Stimulated activated naive CD8-positive, alpha-beta T cell treated with anti-CD3 and anti-CD28 coated beads, Interleukin-15, Interleukin-2, amounts not matched to agents 100 U/mL and 50 U/mL, for 24 hours (primary cell): ENCODE measurements around the gene COMMD1.
"Not testable (repeated sequence)": the region's sequence is repeated elsewhere in the genome, so short reads cannot be mapped to it uniquely, and the experiment has no call there.

Experiments used
- ATAC-seq: fragments of 150-1000 bp; cut with Tn5 transposase; one replicate; pipeline ENCODE4 v1.10.0; 2021
- DNase-seq: peaks from one replicate; pipeline ENCODE4 v3.0.0; 2021

The COMMD1 gene

DNA sequence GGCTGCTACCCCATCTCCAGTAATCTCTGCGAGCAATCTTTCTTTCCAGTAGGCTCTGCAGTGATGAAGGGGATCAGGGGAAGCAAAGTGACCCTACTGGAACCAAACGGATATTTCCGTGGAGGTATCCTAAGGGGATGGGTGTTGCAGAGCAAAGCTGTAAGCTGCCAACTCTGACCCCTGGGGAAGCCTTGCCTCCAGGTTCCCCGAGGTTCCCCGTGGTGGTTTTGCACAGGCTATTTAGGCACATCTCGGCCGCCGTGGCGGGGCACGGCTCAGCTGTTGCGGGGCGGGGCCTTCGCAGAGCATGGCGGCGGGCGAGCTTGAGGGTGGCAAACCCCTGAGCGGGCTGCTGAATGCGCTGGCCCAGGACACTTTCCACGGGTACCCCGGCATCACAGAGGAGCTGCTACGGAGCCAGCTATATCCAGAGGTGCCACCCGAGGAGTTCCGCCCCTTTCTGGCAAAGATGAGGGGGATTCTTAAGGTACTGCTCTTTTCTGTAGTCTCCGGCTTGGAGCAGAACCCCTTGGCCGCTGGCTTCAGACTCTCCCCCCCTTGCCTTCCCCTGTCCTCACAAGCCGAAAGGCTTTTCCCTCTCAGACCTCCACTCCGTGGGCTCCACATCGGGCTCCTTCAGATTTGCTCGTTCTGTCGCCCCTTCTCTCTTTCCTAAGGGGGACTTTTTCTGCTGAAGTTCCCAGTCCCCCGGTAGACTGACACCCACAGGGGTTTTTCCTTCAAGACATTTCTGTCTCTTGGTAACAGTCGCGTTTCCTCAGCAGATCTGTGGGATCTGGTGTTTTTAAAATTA is at the start of gene COMMD1:
Gene COMMD1 (plus strand): TSS at position 303 of the 814 bp plus-strand sequence. CDS start 5 bp downstream, at position 308.
- ATAC-seq: peak; percentile 99
- DNase-seq: peak; percentile 89

DNA sequence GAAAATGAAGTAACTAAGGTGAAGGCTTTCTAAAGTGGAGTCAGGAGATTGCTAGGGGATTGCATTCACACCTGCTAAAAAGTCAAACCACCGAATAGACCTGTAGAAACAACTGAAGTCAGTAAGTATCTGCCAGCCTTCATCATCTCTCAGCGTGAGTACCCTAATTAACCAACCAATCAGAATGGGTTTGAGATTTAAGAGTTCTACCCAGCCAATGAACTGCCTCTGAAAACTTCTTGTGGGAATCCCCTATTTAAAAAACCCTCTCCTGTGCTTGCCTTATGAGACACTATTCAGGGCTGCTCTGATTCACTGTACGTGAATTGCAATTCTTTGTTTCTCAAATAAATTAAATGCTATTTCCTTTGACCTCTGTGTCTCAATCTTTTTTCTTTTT is 48.2 kb upstream of the COMMD1 start:
- DNase-seq (no peak), ATAC-seq (no peak)

DNA sequence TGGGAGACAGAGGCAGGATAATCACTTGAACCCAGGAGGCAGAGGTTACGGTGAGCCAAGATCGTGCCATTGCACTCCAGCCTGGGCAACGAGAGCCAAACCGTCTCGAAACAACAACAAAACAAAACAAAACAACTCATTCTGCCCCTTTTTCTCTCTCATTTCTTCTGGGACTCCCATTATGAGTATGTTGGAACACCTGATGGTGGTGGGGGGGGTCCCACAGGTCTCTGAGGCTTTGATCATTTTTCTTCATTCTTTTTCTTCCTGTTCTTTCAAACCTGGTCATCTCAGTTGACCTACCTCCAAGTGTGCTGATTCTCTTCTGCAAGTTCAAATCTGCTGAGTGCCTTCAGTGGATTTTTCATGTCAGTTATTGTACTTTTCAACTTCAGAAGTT is 43.4 kb upstream of the COMMD1 start:
- no peak for ATAC-seq
- no peak for DNase-seq

DNA sequence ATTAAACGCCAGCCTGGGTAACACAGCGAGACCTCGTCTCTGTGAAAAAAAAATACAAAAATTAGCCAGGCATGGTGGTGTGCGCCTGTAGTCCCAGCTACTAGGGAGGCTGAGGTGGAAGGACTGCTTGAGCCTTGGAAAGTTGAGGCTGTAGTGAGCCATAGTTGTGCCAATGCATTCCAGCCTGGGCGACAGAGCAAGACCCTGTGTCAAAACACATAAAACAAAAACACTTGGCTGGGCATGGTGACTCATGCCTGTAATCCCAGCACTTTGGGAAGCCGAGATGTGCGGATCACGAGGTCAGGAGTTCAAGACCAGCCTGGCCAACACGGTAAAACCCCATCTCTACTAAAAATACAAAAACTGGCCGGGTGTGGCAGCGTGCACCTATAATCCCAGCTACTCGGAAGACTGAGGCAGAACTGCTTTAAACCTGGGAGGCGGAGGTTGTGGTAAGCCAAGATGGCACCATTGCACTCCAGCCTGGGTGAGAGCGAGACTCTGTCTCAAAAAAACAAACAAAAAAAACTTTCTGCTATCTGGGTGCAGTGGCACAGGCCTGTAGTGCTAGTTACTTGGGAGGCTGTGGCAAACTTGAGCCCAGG is 38.9 kb upstream of the COMMD1 start:
- not testable (repeated sequence) for ATAC-seq, DNase-seq

DNA sequence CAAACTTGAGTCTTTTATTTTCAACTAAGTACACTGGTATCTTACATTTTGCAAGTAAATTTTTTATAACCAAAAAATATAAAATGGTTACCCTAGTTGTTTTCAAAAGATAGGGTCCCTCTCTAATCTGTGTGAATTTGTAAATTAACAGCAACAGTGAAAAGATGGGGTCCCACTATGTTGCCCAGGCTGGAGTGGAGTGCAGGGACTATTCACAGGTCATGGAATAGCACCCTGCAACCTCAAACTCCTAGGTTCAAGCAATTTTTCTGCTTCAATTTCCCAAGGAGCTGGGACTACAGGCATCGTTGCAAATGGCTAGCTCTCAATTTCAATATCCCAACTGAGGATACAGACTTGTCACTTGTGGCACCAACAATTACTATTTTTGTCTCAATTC is 29.1 kb upstream of the COMMD1 start:
- DNase-seq (no peak), ATAC-seq (no peak)

DNA sequence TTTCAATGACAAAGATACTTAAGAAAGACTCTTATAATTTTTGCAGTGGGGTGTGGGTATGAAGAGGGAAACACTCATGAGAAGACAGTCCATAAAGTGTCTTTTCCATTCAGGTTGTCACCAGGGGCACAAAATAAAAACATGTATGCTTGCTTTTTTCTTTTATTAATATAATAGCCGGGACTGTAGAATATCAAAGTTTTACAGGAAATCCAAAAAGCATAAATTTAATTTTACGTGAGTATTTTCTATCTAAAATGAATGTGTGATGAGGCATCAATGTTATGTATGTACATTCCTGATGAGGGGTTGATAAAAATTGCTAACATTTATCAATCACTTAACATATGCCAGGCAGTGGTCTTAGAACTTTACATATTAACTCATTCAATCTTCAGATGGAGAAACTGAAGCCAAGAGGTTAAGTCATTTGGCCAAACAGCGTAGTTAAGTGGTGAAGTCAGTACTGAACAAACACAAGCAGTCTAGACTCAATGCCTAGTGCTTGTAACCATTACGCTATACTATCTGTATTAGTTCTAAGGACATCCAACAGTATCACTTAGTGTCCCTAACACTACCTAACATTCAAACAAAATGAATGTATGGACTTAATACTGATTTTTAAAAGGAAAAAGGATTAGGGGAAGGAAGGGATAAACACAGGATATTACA is 27.8 kb upstream of the COMMD1 start:
- DNase-seq (no peak), ATAC-seq (no peak)

DNA sequence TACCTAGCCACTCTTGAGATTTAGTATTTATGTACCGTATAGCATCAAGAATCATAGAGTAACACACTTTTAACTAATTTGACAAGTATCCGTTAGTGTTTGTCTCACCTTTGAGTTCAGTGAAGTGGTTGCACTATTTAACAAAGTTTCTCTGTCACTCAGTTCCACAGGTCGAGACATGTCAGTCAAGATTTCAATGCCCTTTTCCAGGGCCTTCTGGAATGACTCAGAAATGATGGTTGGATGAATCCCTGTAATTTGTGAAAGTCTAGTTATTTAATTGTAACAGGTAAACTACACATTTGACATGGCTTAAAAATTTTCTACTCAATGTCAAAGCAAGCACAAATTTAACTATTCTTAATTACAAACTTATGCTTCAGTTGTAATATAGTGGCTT is 26.7 kb upstream of the COMMD1 start:
- ATAC-seq (no peak), DNase-seq (no peak)

DNA sequence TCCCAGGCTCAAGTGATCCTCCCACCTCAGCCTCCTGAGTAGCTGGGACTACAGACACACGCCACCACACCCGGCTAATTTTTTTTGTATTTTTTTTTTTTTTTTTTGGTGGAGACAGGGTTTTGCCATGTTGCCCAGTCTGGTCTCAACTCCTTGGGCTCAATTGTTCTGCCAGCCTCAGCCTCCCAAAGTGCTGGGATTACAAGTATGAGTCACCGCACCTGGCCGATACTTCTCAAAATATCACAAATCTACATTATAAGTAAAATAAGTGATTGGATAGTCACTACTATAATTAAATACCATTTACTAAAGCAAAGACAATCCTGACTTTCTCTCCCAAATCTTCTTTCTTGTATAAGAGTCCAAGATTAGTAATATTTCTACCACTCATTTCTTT is 26.1 kb upstream of the COMMD1 start:
- not testable (repeated sequence) for ATAC-seq, DNase-seq

DNA sequence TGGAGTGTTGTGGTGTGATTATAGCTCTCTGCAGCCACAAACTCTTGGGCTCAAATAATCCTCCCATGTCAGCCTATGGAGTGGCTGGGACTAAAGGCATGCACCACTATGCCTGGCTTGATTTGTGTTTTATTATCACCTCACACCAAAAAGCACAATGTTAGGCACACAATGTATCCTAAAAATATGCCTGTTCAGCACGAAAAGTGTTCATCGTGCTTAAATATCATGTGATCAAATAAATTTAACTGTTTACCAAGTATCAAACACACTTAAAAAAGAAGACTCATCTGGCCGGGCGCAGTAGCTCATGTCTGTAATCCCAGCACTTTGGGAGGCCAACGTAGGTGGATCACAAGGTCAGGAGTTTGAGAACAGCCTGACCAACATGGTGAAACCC is 22.6 kb upstream of the COMMD1 start:
- DNase-seq: no peak

DNA sequence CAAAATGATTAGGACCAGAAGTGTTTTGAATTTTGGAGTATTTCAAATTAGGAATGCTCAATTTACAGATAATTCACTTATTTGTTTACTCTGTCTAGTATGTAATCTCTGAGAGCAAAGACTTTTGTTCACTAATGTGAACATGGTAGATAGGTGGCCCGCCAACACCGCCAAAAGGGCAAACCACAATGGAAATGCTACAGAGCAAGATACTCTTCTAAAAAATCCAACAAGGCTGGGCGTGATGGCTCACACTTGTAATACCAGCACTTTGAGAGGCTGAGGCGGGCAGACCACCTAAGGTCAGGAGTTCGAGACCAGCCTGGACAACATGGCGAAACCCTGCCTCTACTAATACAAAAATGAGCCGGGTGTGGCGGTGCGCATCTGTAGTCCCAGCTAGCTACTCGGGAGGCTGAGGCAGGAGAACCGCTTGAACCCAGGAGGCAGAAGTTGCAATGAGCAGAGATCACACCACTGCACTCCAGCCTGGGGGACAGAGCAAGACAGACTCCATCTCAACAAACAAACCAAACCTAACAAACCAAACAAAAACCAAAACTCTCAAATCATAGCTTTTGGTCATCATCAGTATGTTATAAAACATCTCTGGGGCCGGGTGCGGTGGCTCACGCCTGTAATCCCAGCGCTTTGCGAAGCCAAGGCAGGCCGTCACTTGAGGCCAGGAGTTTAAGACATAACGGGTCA is 19.4 kb upstream of the COMMD1 start:
- peak; percentile 36 for DNase-seq
- peak; percentile 25 for ATAC-seq

More for the DNA sequence above, 22.6 kb upstream of the COMMD1 start:
- no peak for ATAC-seq

DNA sequence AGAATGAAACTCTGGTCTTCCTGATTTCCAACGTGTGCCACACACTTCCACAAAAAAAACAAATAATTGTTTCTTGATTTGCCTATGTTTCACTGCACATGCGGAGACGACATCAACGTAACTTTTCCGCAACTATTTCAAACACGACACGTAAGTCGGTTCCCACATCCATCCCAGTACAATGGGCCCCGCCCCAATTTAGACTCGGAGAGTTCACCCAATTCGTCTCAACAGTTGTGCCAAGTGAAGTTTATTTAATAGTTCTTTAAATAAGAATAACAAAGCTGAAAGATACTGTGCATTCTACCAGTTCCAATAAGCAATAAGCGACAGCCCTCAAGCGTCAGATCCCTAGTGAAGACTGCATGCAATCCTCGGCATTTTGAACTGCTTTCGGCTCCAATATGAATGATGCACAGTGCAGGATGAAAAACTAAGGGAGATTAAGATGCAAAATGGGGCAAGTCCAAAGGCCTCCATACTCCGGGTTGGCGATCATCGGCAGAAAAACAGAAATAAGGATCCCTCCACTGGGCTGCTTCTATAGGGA is 17.7 kb upstream of the COMMD1 start:
- ATAC-seq (peak; percentile 6), DNase-seq (peak; percentile 35)

DNA sequence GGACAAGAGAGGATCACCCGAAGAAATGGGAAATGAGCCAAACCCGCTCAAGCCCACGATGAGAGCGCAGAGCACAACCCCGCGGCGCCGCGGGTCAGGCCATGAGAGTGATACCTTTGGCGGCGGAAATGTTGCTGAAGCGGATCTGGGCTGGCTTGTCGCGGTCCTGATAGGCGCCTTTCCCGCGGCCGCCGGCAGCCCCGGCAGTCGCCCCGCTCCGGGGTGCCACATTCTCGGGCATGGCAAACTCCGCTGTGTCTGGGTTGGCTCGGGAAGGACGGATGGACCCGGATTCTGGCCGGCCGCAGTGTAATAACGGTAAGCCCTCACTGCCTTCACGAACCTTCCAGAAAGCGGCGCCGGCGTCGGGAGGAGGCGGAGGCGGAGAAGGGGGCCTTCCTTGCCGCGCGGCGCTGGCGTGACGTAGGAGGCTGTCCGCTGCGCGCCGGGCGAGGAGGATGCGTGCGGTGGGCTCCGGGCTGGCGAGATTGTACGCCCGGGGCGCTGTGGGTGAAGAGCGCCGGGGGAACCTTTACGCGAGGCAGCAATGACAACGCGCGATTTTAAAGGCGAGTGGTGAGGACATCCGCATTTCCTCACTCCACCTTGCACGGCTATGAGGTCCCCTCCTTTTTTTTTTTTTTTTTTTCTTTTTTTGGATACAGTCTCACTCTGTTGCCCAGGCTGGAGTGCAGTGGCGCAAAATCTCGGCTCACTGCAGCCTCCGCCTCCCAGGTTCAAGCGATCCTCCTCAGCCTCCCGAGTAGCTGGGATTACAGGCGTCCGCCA is 17.0 kb upstream of the COMMD1 start, which contains the start of gene CCT4:
Gene CCT4 (minus strand): TSS at position 390 of the 789 bp plus-strand sequence. CDS start 149 bp downstream, at position 241.
- DNase-seq (peak; percentile 93), ATAC-seq (peak; percentile 83)

DNA sequence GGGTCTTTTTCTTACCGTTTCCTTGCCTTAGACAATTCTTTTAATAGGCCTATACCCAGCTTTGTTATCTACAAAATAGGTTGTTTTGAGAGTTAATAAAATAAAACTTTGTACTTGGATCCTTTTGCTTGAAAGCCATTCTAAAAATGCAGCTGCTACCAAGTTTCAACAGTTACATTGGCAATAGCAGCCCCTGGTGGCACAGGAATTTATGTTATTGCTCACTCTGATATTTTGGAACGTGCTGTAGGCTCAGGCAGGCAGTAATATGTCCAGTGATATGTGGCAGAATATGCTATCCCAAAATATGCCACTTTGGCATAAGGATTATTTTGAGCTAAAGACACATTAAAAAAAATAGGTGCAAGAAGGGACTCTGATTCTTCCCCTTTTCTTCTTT is 6.7 kb upstream of the COMMD1 start:
- ATAC-seq (no peak), DNase-seq (no peak)

DNA sequence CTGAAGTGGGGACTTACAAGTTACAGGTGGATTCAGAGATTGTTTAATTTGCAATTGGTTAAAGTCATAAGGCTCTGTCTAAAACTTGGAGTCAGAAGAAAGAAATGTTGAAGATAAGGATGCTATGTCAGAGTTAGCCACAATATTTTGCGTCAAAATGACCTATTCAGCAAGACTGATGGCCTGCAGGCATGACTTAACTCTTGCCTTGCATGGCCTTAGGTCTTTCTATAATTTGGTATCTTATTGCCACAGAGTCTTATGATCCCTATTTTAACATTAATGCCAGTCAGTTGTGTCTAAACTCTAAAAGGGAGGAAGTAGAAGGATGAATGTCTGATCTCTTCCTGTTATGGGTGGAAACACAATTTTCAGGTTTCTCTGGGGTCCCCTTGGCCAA is 5.2 kb upstream of the COMMD1 start:
- no peak for ATAC-seq
- DNase-seq: no peak

DNA sequence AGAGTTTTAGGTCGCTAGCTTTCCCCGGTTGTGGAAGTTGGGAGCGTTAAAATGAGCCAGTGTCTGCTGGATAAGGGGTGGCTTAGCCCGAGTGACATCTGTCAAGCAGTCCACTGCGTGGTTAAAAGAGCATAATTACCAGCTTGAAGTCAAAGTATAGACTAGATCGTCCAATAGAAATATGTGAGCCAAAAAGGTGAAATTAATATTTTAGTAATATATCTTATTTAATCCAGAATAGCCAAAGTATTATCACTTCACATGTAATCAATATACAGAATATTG is 654 bp downstream of the COMMD1 start:
- ATAC-seq (no peak), DNase-seq (no peak)

DNA sequence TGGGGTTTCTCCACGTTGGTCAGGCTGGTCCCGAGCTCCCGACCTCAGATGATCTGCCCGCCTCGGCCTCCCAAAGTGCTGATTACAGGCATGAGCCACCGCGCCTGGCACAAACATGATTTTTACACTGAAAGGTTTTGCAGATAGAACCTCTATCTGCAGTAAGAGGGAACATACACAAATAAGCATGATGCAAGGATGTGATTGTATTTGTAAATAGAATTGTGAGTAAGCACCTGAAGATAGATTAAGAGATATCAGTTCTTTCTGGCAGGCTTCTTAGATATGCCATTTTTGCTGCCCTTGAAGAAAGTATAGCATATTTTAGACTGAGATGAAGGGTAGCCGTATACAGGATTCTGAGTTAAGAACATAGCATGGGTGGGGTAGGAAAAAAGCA is 3.6 kb downstream of the COMMD1 start:
- ATAC-seq: no peak
- no peak for DNase-seq

DNA sequence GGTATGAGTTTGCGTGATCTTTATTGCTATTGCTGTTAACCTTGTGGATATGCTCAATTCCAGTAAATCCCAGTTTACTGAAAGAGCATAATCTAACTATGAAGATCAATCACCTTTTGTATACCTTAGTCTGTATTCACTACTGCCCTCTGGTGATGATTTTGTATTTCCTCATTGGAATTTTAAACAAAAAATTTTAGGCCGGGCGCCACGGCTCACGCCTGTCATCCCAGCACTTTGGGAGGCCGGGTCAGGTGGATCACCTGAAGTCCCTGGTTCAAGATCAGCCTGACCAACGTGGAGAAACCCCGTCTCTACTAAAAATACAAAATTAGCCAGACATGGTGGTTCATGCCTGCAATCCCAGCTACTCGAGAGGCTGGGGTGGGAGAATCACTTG is 5.1 kb downstream of the COMMD1 start:
- ATAC-seq (no peak), DNase-seq (no peak)

DNA sequence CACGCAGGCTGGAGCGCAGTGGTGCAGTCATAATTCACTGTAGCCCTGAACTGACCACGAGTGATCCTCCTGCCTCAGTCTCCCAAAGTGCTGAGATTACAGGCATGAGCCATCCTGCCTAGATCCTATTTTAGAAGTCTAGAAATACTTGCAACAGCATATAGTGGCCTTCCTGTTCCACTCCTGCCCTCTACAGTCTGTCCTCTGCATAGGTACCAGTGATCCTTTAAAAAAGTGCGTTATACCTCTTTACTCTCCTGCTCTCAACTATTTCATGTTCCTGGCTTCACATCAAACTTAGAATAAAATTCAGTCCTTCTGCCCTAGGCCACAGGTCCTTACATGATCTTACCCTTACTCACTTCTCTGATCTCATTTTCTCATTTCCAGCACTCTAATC is 6.0 kb downstream of the COMMD1 start:
- DNase-seq (no peak), ATAC-seq (no peak)

DNA sequence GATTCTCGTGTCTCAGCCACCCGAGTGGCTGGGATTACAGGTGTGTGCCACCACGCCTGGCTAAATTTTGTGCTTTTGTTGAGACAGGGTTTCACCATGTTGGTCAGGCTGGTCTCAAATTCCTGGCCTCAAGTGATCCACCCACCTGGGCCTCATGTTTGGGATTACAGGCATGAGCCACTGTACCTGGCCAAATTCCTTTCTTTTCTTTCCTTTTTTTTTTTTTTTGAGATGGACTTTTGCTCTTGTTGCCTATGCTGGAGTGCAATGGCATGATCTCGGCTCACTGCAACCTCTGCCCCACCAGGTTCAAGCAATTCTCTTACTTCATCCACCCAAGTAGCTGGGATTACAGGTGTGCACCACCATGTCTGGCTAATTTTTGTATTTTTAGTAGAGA is 9.3 kb downstream of the COMMD1 start:
- not testable (repeated sequence) for ATAC-seq, DNase-seq

DNA sequence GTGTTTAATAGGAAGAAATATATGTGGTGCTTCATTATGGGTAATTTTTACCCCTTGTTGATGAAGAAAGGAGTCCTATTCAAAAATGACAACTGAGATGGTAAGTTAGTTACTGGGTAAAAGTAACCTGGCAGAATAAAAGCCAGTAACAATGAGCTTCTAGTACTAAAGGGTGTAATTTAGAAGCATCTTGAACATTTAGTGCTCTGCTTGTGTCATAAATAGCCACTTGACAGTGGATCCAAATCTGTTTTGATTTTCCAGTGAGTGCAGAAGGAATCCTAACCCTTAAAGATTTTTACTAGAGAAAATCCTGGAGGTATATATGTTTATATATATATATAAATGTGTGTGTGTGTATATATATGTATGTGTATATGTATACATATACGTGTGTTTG is 15.1 kb downstream of the COMMD1 start:
- no peak for DNase-seq
- ATAC-seq: no peak

DNA sequence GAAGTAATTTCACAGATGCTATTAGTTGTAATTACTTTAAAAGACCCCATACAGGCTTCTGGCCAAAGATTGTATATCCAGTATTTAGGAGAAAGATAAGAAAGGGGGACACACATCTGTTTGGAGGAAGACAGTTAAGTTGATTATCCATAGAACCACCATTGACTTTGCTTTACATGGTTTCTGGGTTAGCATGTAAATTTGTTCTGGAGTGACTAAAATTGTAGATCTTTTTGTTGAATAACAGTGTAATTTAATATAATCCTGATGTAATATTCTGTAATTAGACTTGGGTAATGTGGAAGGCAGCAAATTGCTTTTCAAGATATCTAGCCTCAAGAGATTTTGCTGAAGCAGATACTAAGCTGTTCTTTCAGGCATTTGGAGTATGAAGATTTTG is 17.2 kb downstream of the COMMD1 start:
- no peak for ATAC-seq
- no peak for DNase-seq
